Nephron (organoid): ENCODE data around the gene TTF2.

Source experiments
- H3K27ac Mint-ChIP-seq, 3 experiments: 2 replicates each; pipeline ENCODE4 v1.8.0; 2020; ENCODE audit warnings: mixed read lengths in 3 of 3, mild to moderate bottlenecking in 2 of 3, moderate library complexity in 1 of 3
- H3K27me3 Mint-ChIP-seq: 2 replicates; pipeline ENCODE4 v1.8.0; 2021; ENCODE audit warnings: low read depth, mild to moderate bottlenecking, moderate library complexity, mixed read lengths
- H3K36me3 Mint-ChIP-seq: 2 replicates; pipeline ENCODE4 v1.8.0; 2020; ENCODE audit warnings: low read depth, mixed read lengths
- H3K4me1 Mint-ChIP-seq: 2 replicates; pipeline ENCODE4 v1.8.0; 2020; ENCODE audit warnings: mixed read lengths
- H3K4me3 Mint-ChIP-seq, 3 experiments: 2 replicates each; pipeline ENCODE4 v1.8.0; 2020; ENCODE audit warnings: mild to moderate bottlenecking in 3 of 3, mixed read lengths in 3 of 3, moderate library complexity in 2 of 3
- H3K9me3 Mint-ChIP-seq: 2 replicates; pipeline ENCODE4 v1.8.0; 2020; ENCODE audit warnings: mixed read lengths
- TF ChIP-seq, protein P1 (sequence below), 3 experiments: fragments of 200-600 bp; sonication (generic); IDR thresholded peaks; one replicate each; pipeline ENCODE4 v1.5.0; 2021; ENCODE audit warnings: antibody characterized with exemption in 3 of 3; ENCODE audit not compliant: unreplicated experiment in 3 of 3

The TTF2 gene

GRCh38 chr1:117034791-117035290 lies 25.3 kb upstream of the TTF2 start:
- Mint-ChIP-seq H3K27ac (peak overlapping the region in 1 of 3 experiments; percentile 91), H3K4me3 (no peak overlapping the region), H3K27me3 (no peaks in the 10 kb centered on the region), H3K9me3 (no peaks in the 10 kb centered on the region), H3K4me1 (peaks cover 59% of the 10 kb centered on the region), H3K36me3 (no peaks in the 10 kb centered on the region)
- TF ChIP-seq, protein P1, sequence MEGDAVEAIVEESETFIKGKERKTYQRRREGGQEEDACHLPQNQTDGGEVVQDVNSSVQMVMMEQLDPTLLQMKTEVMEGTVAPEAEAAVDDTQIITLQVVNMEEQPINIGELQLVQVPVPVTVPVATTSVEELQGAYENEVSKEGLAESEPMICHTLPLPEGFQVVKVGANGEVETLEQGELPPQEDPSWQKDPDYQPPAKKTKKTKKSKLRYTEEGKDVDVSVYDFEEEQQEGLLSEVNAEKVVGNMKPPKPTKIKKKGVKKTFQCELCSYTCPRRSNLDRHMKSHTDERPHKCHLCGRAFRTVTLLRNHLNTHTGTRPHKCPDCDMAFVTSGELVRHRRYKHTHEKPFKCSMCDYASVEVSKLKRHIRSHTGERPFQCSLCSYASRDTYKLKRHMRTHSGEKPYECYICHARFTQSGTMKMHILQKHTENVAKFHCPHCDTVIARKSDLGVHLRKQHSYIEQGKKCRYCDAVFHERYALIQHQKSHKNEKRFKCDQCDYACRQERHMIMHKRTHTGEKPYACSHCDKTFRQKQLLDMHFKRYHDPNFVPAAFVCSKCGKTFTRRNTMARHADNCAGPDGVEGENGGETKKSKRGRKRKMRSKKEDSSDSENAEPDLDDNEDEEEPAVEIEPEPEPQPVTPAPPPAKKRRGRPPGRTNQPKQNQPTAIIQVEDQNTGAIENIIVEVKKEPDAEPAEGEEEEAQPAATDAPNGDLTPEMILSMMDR (IDR thresholded peaks at IDR 0.05; ENCODE audit: unreplicated experiment in 3 of 3), result no peak

DNA sequence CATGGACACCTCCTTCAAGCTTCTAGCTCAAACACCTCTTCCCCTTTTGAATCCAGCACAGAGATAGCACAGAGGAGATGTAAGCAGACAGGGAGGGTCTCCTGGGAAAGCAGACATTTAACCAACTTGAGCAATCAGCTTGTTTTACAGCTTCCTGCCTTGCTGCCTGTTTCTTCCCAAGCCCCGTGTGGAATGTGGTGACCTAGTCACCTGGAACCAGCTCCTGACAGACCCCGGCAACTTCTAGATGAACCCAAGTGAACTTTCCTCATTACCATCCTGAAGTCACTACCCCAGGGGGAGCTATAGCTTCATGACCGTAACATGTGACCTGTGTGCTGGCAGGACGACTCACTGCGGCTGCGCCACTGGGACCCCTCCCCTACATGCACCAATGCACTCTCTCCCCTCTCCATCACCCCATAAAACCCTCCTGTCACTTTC lies 24.1 kb upstream of the TTF2 start:
- Mint-ChIP-seq H3K27me3 (no peaks in the 10 kb centered on the region), H3K4me3 (peak overlapping the region in 1 of 3 experiments; percentile 23), H3K4me1 (peaks cover 55% of the 10 kb centered on the region), H3K27ac (peak overlapping the region; percentile 58 to 91 (median 63)), H3K36me3 (peaks cover 3% of the 10 kb centered on the region), H3K9me3 (no peaks in the 10 kb centered on the region)
- TF ChIP-seq, protein P1 (IDR thresholded peaks at IDR 0.05; ENCODE audit: unreplicated experiment in 3 of 3), result no peak

GRCh38 chr1:117037802-117038201 lies 22.3 kb upstream of the TTF2 start:
- H3K36me3 Mint-ChIP-seq, result peaks cover 8% of the 10 kb centered on the region

DNA sequence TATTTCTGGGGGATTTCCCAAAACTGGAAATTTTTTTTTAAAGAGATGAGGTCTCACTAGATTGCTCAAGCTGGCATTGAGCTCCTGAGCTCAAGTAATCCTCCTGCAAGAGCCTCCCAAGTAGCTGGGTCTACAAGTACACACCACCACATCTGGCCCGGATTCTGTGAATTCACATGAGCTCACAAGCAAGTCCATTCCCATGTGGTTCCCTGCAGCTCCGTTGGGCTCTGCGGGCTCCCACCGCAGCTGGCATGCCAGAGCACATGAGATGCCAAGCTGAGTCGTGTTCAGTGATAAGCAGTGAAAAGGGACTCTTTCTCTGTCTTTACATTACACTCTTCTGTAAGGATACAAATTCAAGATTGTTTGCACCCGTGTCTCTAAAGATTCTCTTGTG lies 21.9 kb upstream of the TTF2 start:
- TF ChIP-seq, protein P1 (IDR thresholded peaks at IDR 0.05; ENCODE audit: unreplicated experiment in 3 of 3), result no peak
- H3K27ac Mint-ChIP-seq, result no peak overlapping the region
- no peak overlapping the region for H3K4me3 Mint-ChIP-seq
- H3K36me3 Mint-ChIP-seq, result peaks cover 10% of the 10 kb centered on the region
- peaks cover 6% of the 10 kb centered on the region for H3K9me3 Mint-ChIP-seq
- H3K4me1 Mint-ChIP-seq, result peaks cover 40% of the 10 kb centered on the region
- no peaks in the 10 kb centered on the region for H3K27me3 Mint-ChIP-seq

More at GRCh38 chr1:117037802-117038201, 22.3 kb upstream of the TTF2 start:
- TF ChIP-seq, protein P1 (IDR thresholded peaks at IDR 0.05; ENCODE audit: unreplicated experiment in 3 of 3), result no peak
- Mint-ChIP-seq H3K27ac (no peak overlapping the region), H3K27me3 (no peaks in the 10 kb centered on the region), H3K4me1 (peaks cover 45% of the 10 kb centered on the region), H3K4me3 (no peak overlapping the region), H3K9me3 (peaks cover 3% of the 10 kb centered on the region)

DNA sequence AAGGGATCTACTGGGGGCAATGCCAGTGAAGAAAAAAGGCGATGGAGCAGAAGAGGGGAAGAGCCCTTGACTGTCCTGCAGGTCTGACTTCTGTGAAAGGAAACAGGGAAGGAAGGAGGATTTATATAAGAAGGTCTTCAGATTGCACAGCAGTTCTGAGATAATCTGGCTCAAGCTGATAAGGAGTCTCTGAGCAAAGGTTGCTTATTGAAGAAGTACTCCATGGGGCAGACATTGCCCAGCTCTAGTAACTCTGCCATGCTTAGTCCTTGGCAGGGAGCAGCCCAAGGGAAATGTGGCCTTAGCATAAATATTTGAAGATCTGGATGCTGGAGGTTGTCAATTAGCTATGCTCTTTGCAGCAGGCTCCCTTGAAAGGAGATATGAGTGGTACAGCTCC lies 15.9 kb upstream of the TTF2 start:
- Mint-ChIP-seq H3K4me3 (no peak overlapping the region), H3K9me3 (peaks cover 6% of the 10 kb centered on the region), H3K27ac (no peak overlapping the region), H3K36me3 (peaks cover 11% of the 10 kb centered on the region), H3K4me1 (peaks cover 18% of the 10 kb centered on the region), H3K27me3 (no peaks in the 10 kb centered on the region)
- TF ChIP-seq, protein P1 (IDR thresholded peaks at IDR 0.05; ENCODE audit: unreplicated experiment in 3 of 3), result no peak

GRCh38 chr1:117045644-117046043 lies 14.5 kb upstream of the TTF2 start:
- peak overlapping the region in 2 of 3 experiments; percentile 72 to 75 for H3K27ac Mint-ChIP-seq
- peaks cover 8% of the 10 kb centered on the region for H3K36me3 Mint-ChIP-seq
- peak overlapping the region in 1 of 3 experiments; percentile 49 for H3K4me3 Mint-ChIP-seq
- TF ChIP-seq, protein P1 (IDR thresholded peaks at IDR 0.05; ENCODE audit: unreplicated experiment in 3 of 3), result no peak
- peaks cover 18% of the 10 kb centered on the region for H3K4me1 Mint-ChIP-seq
- no peaks in the 10 kb centered on the region for H3K27me3 Mint-ChIP-seq
- peaks cover 6% of the 10 kb centered on the region for H3K9me3 Mint-ChIP-seq
